ENCODE results near the gene SHLD1. TPM values are rescaled to one million over a fixed set of nuclear protein-coding genes. Genes with fewer than 3 reads are reported as not detected.

The SHLD1 gene
- total and polyA plus RNA-seq, 2 experiments from 2014 or later: 1.4 to 15.0 TPM

- no peak for ATAC-seq
Observed at GRCh38 chr20:5742041-5742440, 8.2 kb upstream of the SHLD1 start.

More at GRCh38 chr20:5742041-5742440, 8.2 kb upstream of the SHLD1 start:
- H3K4me3 Mint-ChIP-seq: no peak overlapping the region
- H3K27ac Mint-ChIP-seq: no peak overlapping the region
- Histone ChIP-seq H3K79me2 (replicated peaks; ENCODE audit: insufficient read depth) (no peaks in the 10 kb centered on the region), H3K4me2 (no peak overlapping the region), H3K27me3 (ENCODE audit: insufficient read depth) (no peaks in the 10 kb centered on the region), H2AFZ (no peak overlapping the region), H4K20me1 (replicated peaks; ENCODE audit: insufficient read depth) (no peaks in the 10 kb centered on the region), H3K4me3 (no peak overlapping the region), H3K36me3 (ENCODE audit: insufficient read depth) (no peaks in the 10 kb centered on the region), H3F3A (replicated peaks; ENCODE audit: low read depth) (no peaks in the 10 kb centered on the region), H3K27ac (ENCODE audit: low read depth) (no peak overlapping the region), H3K9me2 (ENCODE audit: insufficient read depth) (no peaks in the 10 kb centered on the region), H3K4me1 (ENCODE audit: insufficient read depth) (no peaks in the 10 kb centered on the region)
- no peaks in the 10 kb centered on the region for H3K9me3 Mint-ChIP-seq
- no peaks in the 10 kb centered on the region for H3K27me3 Mint-ChIP-seq (ENCODE audit: insufficient read depth, low read depth, poor library complexity)
- TF ChIP-seq NANOG (IDR thresholded peaks at IDR 0.05; ENCODE audit: borderline replicate concordance): no peak
- no peak for TF ChIP-seq ZNF114 (CRISPR knock-in tag; IDR thresholded peaks at IDR 0.05)
- TF ChIP-seq EZH2phosphoT487 (IDR thresholded peaks at IDR 0.05; ENCODE audit: unreplicated experiment): no peak
- no peak for TF ChIP-seq ZNF331 (CRISPR knock-in tag; IDR thresholded peaks at IDR 0.05; ENCODE audit: low read depth)
- TF ChIP-seq ETS1 (IDR thresholded peaks at IDR 0.05): no peak
- TF ChIP-seq CREB1 (CRISPR knock-in tag; IDR thresholded peaks at IDR 0.05; ENCODE audit: low read depth): no peak
- TF ChIP-seq STAT1 (IDR thresholded peaks at IDR 0.05; ENCODE audit: unreplicated experiment): no peak
- no peak for TF ChIP-seq CTCF (conservative IDR thresholded peaks at IDR 0.05; ENCODE audit: low read depth in 2 of 2)
- TF ChIP-seq REST (IDR thresholded peaks at IDR 0.05; ENCODE audit: unreplicated experiment): no peak
- no peak for TF ChIP-seq ZNF462 (CRISPR knock-in tag; IDR thresholded peaks at IDR 0.05)
- no peak for TF ChIP-seq JUNB (IDR thresholded peaks at IDR 0.05; ENCODE audit: unreplicated experiment)
- TF ChIP-seq EZH2 (IDR thresholded peaks at IDR 0.05; ENCODE audit: low read depth, unreplicated experiment): no peak
- TF ChIP-seq POLR2AphosphoS5 (IDR thresholded peaks at IDR 0.05; ENCODE audit: low read depth): no peak
- peaks cover 3% of the 10 kb centered on the region; the same call in 1 of the 3 replicates for H3K4me1 Mint-ChIP-seq
- H3K36me3 Mint-ChIP-seq (ENCODE audit: low read depth): no peaks in the 10 kb centered on the region
- DNase-seq (ENCODE audit: low spot score): no peak
